ENCODE measurements around the gene C9orf57.
"Not testable (repeated sequence)": the region's sequence is repeated elsewhere in the genome, so short reads cannot be mapped to it uniquely, and the experiment has no call there.

The C9orf57 gene

GRCh38 chr9:72013292-72013760 is 47.1 kb downstream of the C9orf57 start:
- no peak overlapping the region for H3K27ac ChIP-seq (ENCODE audit: low read depth, low read length)
- no peaks in the 10 kb centered on the region for H3F3A ChIP-seq (ENCODE audit: control insufficient read depth, insufficient read depth)
- TF ChIP-seq EZH2phosphoT487 (IDR thresholded peaks at IDR 0.05; ENCODE audit: borderline replicate concordance, low read length) (no peak), CTCF (IDR thresholded peaks at IDR 0.05; ENCODE audit: low read depth, low read length, poor library complexity, severe bottlenecking) (no peak)
- no peak overlapping the region for H3K4me3 ChIP-seq (ENCODE audit: low read length)
- H3K4me2 ChIP-seq (ENCODE audit: low read length) = no peak overlapping the region
- no peaks in the 10 kb centered on the region for H3K79me2 ChIP-seq (ENCODE audit: control insufficient read depth, low read length)
- no peaks in the 10 kb centered on the region for H4K20me1 ChIP-seq (ENCODE audit: control insufficient read depth, insufficient read depth, low read depth, low read length)
- no peaks in the 10 kb centered on the region for H3K9me3 ChIP-seq (ENCODE audit: control insufficient read depth, insufficient read depth, low read length)
- H3K4me1 ChIP-seq (ENCODE audit: control insufficient read depth, low read length) = no peaks in the 10 kb centered on the region
- no peaks in the 10 kb centered on the region for H3K27me3 ChIP-seq (ENCODE audit: control insufficient read depth, low read length)
- no peaks in the 10 kb centered on the region for H3K36me3 ChIP-seq (ENCODE audit: control insufficient read depth, low read length)
- no peaks in the 10 kb centered on the region for H3K9me2 ChIP-seq (replicated peaks; ENCODE audit: control insufficient read depth, low read length)

GRCh38 chr9:72012646-72013045 is 47.8 kb downstream of the C9orf57 start:
- Histone ChIP-seq H3K36me3 (ENCODE audit: control insufficient read depth, low read length) (no peaks in the 10 kb centered on the region), H3K27ac (ENCODE audit: low read depth, low read length) (no peak overlapping the region), H3K4me1 (ENCODE audit: control insufficient read depth, low read length) (no peaks in the 10 kb centered on the region), H3K27me3 (ENCODE audit: control insufficient read depth, low read length) (no peaks in the 10 kb centered on the region), H3K9me2 (replicated peaks; ENCODE audit: control insufficient read depth, low read length) (no peaks in the 10 kb centered on the region), H3K79me2 (ENCODE audit: control insufficient read depth, low read length) (no peaks in the 10 kb centered on the region), H4K20me1 (ENCODE audit: control insufficient read depth, insufficient read depth, low read depth, low read length) (no peaks in the 10 kb centered on the region), H3K9me3 (ENCODE audit: control insufficient read depth, insufficient read depth, low read length) (no peaks in the 10 kb centered on the region), H3K4me2 (ENCODE audit: low read length) (no peak overlapping the region), H3F3A (ENCODE audit: control insufficient read depth, insufficient read depth) (no peaks in the 10 kb centered on the region), H3K4me3 (ENCODE audit: low read length) (no peak overlapping the region)
- no peak for TF ChIP-seq CTCF (IDR thresholded peaks at IDR 0.05; ENCODE audit: low read depth, low read length, poor library complexity, severe bottlenecking)
- TF ChIP-seq EZH2phosphoT487 (IDR thresholded peaks at IDR 0.05; ENCODE audit: borderline replicate concordance, low read length) = no peak

- not testable (repeated sequence) for H3K36me3 ChIP-seq (ENCODE audit: control insufficient read depth, low read length)
Measured at GRCh38 chr9:72007726-72008125, 52.7 kb downstream of the C9orf57 start.

GRCh38 chr9:72006501-72006900 is 53.9 kb downstream of the C9orf57 start:
- H4K20me1 ChIP-seq (ENCODE audit: control insufficient read depth, insufficient read depth, low read depth, low read length) = no peaks in the 10 kb centered on the region
- no peak overlapping the region for H3K27ac ChIP-seq (ENCODE audit: low read depth, low read length)

More at GRCh38 chr9:72007726-72008125, 52.7 kb downstream of the C9orf57 start:
- not testable (repeated sequence) for H3K9me2 ChIP-seq (replicated peaks; ENCODE audit: control insufficient read depth, low read length); H3K79me2 ChIP-seq (ENCODE audit: control insufficient read depth, low read length); H3K27ac ChIP-seq (ENCODE audit: low read depth, low read length); H3F3A ChIP-seq (ENCODE audit: control insufficient read depth, insufficient read depth); H3K9me3 ChIP-seq (ENCODE audit: control insufficient read depth, insufficient read depth, low read length); H3K4me1 ChIP-seq (ENCODE audit: control insufficient read depth, low read length); H3K4me3 ChIP-seq (ENCODE audit: low read length); H4K20me1 ChIP-seq (ENCODE audit: control insufficient read depth, insufficient read depth, low read depth, low read length); H3K27me3 ChIP-seq (ENCODE audit: control insufficient read depth, low read length); H3K4me2 ChIP-seq (ENCODE audit: low read length)

More at GRCh38 chr9:72006501-72006900, 53.9 kb downstream of the C9orf57 start:
- H3K36me3 ChIP-seq (ENCODE audit: control insufficient read depth, low read length) = no peaks in the 10 kb centered on the region
- no peaks in the 10 kb centered on the region for H3K9me2 ChIP-seq (replicated peaks; ENCODE audit: control insufficient read depth, low read length)
- TF ChIP-seq CTCF (IDR thresholded peaks at IDR 0.05; ENCODE audit: low read depth, low read length, poor library complexity, severe bottlenecking) (no peak), EZH2phosphoT487 (IDR thresholded peaks at IDR 0.05; ENCODE audit: borderline replicate concordance, low read length) (no peak)
- H3K27me3 ChIP-seq (ENCODE audit: control insufficient read depth, low read length) = no peaks in the 10 kb centered on the region
- H3K4me2 ChIP-seq (ENCODE audit: low read length) = no peak overlapping the region
- H3K79me2 ChIP-seq (ENCODE audit: control insufficient read depth, low read length) = no peaks in the 10 kb centered on the region
- H3K4me3 ChIP-seq (ENCODE audit: low read length) = no peak overlapping the region
- peaks cover 3% of the 10 kb centered on the region; the same call in 1 of the 2 replicates for H3K4me1 ChIP-seq (ENCODE audit: control insufficient read depth, low read length)
- no peaks in the 10 kb centered on the region for H3K9me3 ChIP-seq (ENCODE audit: control insufficient read depth, insufficient read depth, low read length)
- H3F3A ChIP-seq (ENCODE audit: control insufficient read depth, insufficient read depth) = no peaks in the 10 kb centered on the region

All from DOHH2 (cell line).